ENCODE measurements around the gene KIAA1217.

The KIAA1217 gene

GRCh38 chr10:24448351-24448999, 239.5 kb downstream of the KIAA1217 start:
- DNase-seq: no peak

- DNase-seq: no peak
Measured at GRCh38 chr10:24449321-24449740, 240.4 kb downstream of the KIAA1217 start.

- no peak for DNase-seq
Measured at GRCh38 chr10:24449769-24450310, 240.9 kb downstream of the KIAA1217 start.

- no peak for DNase-seq
Measured at GRCh38 chr10:24451325-24451820, 242.4 kb downstream of the KIAA1217 start.

- no peak for DNase-seq
Measured at GRCh38 chr10:24452030-24452429, 243.1 kb downstream of the KIAA1217 start.

GRCh38 chr10:24453404-24453830, 244.5 kb downstream of the KIAA1217 start:
- DNase-seq: no peak

- no peak for DNase-seq
Measured at GRCh38 chr10:24453973-24454372, 245.0 kb downstream of the KIAA1217 start.

- no peak for DNase-seq
Measured at GRCh38 chr10:24455447-24455846, 246.5 kb downstream of the KIAA1217 start.

- no peak for DNase-seq
Measured at GRCh38 chr10:24456322-24456721, 247.4 kb downstream of the KIAA1217 start.

GRCh38 chr10:24457661-24458318, 248.9 kb downstream of the KIAA1217 start:
- no peak for DNase-seq

GRCh38 chr10:24459836-24460235, 250.9 kb downstream of the KIAA1217 start:
- no peak for DNase-seq

- no peak for DNase-seq
Measured at GRCh38 chr10:24462291-24462813, 253.4 kb downstream of the KIAA1217 start.

GRCh38 chr10:24462889-24463552, 254.1 kb downstream of the KIAA1217 start:
- DNase-seq: no peak

GRCh38 chr10:24463611-24464426, 254.9 kb downstream of the KIAA1217 start:
- no peak for DNase-seq

- no peak for DNase-seq
Measured at GRCh38 chr10:24465124-24465874, 256.4 kb downstream of the KIAA1217 start.

GRCh38 chr10:24465891-24466818, 257.2 kb downstream of the KIAA1217 start:
- no peak for DNase-seq

GRCh38 chr10:24467136-24467535, 258.2 kb downstream of the KIAA1217 start:
- DNase-seq: no peak

GRCh38 chr10:24467605-24468004, 258.7 kb downstream of the KIAA1217 start:
- DNase-seq: no peak

GRCh38 chr10:24468281-24468751, 259.4 kb downstream of the KIAA1217 start:
- DNase-seq: no peak

GRCh38 chr10:24469993-24470392, 261.1 kb downstream of the KIAA1217 start:
- no peak for DNase-seq
